GM18951 (cell line): Measurements from ENCODE around the gene CCDC9B.

Experiments
- POLR2A ChIP-seq: IDR thresholded peaks from 4 replicates; pipeline ENCODE4 v1.6.1; 2011; ENCODE audit warnings: mild to moderate bottlenecking; ENCODE audit not compliant: insufficient read length, insufficient read depth; ENCODE audit errors: extremely low read depth
- in situ Hi-C: fragments of 300-500 bp; cut with MboI; formaldehyde crosslinking; loops from one replicate; pipeline ENCODE4 v1.12.0; 2022; ENCODE audit warnings: low sequenced_read_pairs, mixed read lengths, inconsistent platforms; ENCODE audit not compliant: unreplicated experiment

The CCDC9B gene

DNA sequence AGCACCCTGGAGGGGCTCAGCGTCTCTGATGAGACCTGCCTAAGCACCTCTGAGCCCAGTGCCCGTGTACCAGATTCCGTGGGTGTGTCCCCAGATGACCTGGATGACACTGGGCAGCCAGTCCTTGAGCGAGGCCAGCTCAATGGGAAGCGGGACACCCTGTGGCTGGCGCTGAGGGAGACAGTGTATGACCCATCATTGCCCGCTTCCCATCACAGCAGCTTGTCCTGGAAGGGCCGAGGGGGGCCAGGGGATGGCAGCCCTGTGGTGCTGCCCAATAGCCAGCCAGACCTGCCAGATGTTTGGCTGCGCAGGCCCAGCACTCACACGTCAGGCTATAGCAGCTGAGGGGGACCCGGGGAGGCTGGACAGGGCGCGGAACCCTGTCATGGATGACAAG is 29.2 kb upstream of the CCDC9B start:
- in situ Hi-C loops, result loop anchor here (10.0 kb wide), 1 partner anchor 55 kb away; no protein-coding TSS in a partner anchor
- no peak for TF ChIP-seq POLR2A

- no peak for TF ChIP-seq POLR2A
- in situ Hi-C loops, result no loop called here
Measured at GRCh38 chr15:40369474-40369869, 28.7 kb upstream of the CCDC9B start.

GRCh38 chr15:40368719-40369473 is 28.2 kb upstream of the CCDC9B start:
- no peak for TF ChIP-seq POLR2A
- in situ Hi-C loops, result no loop called here

DNA sequence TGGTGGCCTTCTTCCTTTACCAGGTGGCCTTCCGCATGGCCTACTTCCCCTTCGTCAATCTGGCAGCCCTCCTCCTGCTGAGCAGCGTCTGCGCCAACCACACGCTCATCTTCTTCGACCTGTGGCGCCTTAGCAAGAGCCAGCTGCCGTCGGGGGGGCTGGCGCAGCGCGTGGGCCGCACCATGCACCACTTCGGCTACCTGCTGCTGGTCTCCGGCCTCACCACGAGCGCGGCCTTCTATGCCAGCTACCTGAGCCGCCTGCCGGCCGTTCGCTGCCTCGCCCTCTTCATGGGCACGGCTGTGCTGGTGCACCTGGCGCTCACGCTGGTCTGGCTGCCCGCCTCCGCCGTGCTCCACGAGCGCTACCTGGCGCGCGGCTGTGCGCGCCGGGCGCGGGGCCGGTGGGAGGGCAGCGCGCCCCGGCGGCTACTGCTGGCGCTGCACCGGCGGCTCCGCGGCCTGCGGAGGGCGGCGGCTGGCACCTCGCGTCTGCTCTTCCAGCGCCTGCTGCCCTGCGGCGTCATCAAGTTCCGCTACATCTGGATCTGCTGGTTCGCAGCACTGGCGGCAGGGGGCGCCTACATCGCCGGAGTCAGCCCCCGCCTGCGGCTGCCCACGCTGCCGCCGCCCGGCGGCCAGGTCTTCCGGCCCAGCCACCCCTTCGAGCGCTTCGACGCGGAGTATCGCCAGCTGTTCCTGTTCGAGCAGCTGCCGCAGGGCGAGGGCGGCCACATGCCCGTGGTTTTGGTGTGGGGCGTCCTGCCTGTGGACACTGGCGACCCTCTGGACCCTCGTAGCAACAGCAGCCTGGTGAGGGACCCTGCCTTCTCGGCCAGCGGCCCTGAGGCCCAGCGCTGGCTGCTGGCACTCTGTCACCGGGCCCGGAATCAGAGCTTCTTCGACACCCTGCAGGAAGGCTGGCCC is 27.2 kb upstream of the CCDC9B start:
- TF ChIP-seq POLR2A, result no peak
- in situ Hi-C loops, result no loop called here

GRCh38 chr15:40367371-40367685 is 26.6 kb upstream of the CCDC9B start:
- in situ Hi-C loops, result no loop called here

GRCh38 chr15:40366457-40367370 is 26.0 kb upstream of the CCDC9B start:
- in situ Hi-C loops, result no loop called here
- no peak for TF ChIP-seq POLR2A

More at GRCh38 chr15:40367371-40367685, 26.6 kb upstream of the CCDC9B start:
- TF ChIP-seq POLR2A, result no peak

DNA sequence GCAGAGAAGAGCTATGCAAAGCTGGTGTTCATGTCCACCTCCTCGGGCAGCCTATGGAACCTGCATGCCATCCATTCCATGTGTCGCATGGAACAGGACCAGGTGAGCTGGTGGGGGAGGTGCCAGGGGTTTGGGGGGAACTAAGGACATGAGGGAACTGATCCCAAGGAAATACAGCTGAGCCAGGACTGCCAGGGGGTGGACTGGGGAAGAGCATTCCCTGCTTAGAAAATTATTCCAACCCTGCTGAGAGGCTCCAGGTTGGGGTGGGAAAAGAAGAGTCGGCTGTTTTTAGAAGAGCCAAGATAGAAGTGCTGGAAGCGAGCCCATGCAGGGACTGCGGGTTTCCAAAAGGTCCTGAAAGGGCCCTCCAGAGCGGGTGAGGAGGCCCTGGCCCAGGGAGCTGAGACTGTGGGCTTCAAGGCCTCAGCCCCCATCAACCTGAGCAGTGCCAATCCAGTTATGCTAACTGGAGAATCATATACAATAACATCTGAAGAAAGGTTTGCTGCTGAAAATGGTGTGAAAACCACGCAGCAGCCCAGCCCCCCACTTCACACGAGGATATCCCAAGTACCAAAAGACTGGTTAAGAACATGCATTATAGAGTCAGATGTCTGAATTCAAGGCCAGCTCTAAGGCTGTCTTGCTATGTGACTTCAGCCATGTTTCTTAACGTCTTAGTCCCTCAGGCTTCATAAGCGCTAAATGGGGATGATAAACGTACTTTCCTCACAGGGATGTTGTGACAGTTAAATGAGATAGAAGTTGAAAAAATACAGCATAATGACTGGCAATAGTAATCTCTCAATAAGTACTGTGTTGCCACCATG is 25.1 kb upstream of the CCDC9B start:
- in situ Hi-C loops, result no loop called here
- no peak for TF ChIP-seq POLR2A

- no peak for TF ChIP-seq POLR2A
- in situ Hi-C loops, result no loop called here
Measured at GRCh38 chr15:40365016-40365415, 24.3 kb upstream of the CCDC9B start.

GRCh38 chr15:40364251-40364650 is 23.5 kb upstream of the CCDC9B start:
- in situ Hi-C loops, result no loop called here
- TF ChIP-seq POLR2A, result no peak

GRCh38 chr15:40363611-40364010 is 22.9 kb upstream of the CCDC9B start:
- in situ Hi-C loops, result no loop called here
- TF ChIP-seq POLR2A, result no peak

GRCh38 chr15:40361640-40362039 is 20.9 kb upstream of the CCDC9B start:
- in situ Hi-C loops, result no loop called here
- no peak for TF ChIP-seq POLR2A

DNA sequence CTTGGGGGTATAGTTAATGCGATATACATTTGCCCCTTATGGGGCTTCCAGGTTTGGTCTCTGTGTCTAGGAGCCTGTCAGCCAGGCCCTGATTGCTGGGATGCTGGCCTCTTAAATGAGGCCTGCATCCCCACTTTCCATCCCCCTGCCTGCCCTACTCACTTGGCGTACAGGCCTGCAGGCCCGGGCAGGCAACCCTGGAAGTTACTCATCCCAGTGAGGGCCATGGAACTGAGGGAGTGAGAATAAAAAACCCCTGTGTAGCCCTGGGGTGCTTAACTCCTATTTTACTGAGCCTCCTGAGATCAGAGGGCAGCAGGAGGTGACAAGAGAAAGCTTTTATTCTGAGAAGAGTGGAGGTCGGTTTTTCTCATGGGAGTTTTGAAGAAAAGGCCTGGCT is 19.3 kb upstream of the CCDC9B start:
- in situ Hi-C loops, result no loop called here
- no peak for TF ChIP-seq POLR2A
